HPDE6-E6E7 (cell line): ENCODE data around the gene DCST2.
A peak's percentile ranks its signal among the peaks of the same experiment; 100 is the strongest.

Experiments
- DNase-seq: peaks from one replicate; pipeline ENCODE4 v3.0.0; 2011; ENCODE audit warnings: missing footprints; ENCODE audit errors: extremely low spot score

DCST2 gene

GRCh38 chr1:155033524-155033923, at the start of gene DCST2, which contains the start of gene DCST1:
Gene DCST2 (minus strand): TSS chr1:155033781. CDS start chr1:155033701, 80 bp downstream.
Gene DCST1 (plus strand): TSS chr1:155033824. CDS start chr1:155034037, 213 bp downstream.
- DNase-seq = no peak

GRCh38 chr1:155083052-155083541, 49.5 kb upstream of the DCST2 start:
- no peak for DNase-seq

DNA sequence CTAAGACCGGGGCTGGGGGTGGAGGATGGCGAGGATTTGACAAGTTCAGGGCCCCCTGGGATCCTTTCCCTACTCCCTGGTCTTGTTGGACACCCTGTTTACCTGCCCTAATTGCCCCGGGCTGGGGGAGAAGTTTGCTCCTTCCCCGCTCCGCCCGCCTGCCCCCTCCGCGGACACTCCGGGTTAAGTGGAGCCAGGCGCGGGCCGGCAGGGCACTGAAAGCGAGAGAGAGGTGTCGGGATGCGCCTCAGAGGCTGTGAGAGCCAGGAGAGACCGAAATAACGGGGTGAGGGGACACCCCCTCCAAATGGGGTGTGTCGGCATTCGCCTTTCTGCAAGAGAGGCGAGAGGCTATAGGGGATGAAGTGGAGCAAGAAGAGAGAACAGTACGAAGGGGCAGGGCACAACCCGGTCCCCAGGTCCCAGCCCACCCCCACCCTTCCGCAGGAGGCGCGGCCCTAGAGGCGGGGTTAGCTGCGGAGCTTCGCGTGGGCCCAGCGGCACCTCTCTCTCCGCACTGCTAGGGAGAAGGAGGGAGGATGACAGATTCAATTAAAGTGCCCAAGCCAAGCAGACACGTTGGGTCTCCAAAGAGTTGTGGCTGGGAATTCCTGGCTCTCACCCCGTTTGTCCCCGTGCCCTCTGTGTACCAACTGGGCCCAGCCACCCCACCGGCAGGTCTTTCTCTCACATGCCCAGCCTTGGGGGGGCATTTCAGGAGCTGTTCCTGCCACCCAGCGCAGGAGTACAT, 48.9 kb upstream of the DCST2 start:
- no peak for DNase-seq

GRCh38 chr1:155081472-155082300, 48.1 kb upstream of the DCST2 start:
- DNase-seq = no peak

DNA sequence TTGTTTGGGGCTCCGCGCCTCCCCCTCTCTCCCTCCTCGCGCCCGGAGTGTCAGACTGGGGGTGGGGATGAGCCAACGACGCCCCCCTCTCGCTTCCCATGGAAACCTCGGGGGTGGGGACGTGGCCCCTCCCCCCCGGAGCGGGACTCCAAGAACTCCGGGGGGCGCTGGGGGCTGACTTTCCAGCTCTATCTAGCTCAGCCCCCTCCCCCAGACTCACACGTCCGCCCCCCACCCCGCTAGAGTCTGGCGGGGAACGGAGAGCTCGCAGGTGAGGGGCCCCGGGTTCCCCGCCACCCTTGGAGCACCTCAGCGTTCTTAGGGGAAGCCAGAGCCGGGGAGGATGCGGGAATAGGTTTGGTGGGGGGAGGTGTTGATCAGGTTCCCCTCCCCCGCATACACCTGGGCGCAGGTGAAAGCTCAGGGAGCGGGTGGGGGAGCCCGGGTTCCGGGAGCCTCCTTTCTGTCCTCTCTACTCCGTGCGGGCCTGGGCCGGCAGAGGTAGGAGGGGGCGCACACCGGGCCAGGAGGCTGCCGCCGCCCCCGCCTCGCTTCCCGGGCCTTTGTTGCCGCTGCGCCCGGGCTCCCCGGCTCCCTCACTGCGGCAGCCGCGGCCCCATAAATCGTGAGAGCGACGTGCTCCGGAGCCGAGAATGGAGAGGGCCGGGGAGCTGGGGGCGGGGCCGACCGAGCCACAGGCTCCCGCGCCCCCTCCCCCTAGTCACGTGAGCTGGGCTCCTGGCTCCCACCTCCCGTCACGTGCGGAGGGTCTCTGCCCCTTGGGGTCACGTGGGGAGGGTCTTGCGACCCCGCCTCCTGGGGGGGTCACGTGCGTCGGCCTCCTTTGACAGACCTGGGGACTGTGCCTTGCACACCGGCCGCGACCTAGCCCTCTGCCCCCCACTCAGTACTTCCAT, 47.0 kb upstream of the DCST2 start:
- no peak for DNase-seq

- DNase-seq = no peak
These were observed 46.1 kb upstream of the DCST2 start for GRCh38 chr1:155079487-155080311.

GRCh38 chr1:155079210-155079486, 45.6 kb upstream of the DCST2 start:
- DNase-seq = no peak

- peak; percentile 72 for DNase-seq
These were observed 45.1 kb upstream of the DCST2 start, which contains the start of gene EFNA3 for GRCh38 chr1:155078469-155079209. Gene EFNA3 (plus strand): TSS chr1:155078837. CDS start chr1:155078942, 105 bp downstream.

DNA sequence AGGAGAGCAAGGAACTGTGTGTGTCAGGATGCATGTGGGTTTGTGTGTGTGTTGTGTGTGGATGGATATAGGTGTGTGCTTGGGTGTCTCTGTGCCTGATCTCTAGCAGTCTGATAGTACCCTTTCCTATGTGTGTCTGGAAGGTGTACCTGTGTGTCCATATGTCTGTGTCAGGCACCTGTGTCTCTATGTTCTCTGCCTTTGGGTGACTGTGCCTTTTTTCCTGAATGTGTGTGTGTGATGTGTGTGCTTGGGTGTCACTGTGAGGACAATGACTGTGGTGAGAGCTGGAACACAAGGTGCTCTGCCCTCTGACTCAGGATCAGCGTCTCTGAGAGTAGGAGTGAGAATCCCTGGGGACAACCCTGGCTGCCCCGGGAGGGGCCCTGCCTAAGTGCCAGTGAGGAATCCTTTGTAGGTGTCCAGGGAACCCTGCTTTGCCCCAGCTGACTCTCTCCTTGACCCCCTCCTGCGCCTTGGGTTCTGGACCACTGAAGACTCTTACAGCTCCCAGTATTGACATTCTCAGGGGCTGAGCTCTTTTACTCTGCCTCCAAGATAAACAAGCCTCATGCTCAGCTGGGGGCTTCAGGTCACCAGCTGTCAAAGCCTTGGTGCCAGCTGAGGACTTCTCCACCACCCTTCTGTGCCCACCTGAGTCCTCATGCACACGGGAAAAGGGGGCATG, 44.3 kb upstream of the DCST2 start:
- no peak for DNase-seq

GRCh38 chr1:155077346-155077745, 43.8 kb upstream of the DCST2 start:
- DNase-seq = no peak

DNA sequence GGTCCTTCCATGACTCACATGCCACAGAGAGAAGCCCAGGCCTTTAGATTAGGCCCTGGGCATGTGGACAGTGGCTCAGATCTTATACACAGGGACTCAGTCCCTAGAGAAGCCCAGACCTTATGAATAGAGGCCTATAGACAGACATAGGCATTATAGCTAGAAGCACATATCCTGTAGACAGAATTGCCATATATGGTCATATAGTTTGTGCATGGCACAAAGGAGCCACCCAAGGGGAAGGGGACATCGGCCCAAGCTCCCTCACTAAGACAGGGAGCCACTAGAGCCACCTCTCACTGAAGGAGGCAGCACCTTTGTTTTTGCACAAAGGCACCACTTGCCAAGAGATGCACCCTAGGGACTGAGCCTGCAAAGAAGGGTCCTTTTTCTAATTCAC, 42.8 kb upstream of the DCST2 start:
- no peak for DNase-seq

- DNase-seq = no peak
These were observed 42.0 kb upstream of the DCST2 start for GRCh38 chr1:155075535-155075934.

GRCh38 chr1:155073377-155074242, 40.0 kb upstream of the DCST2 start:
- DNase-seq = no peak

GRCh38 chr1:155072531-155073289, 39.1 kb upstream of the DCST2 start:
- DNase-seq = no peak

DNA sequence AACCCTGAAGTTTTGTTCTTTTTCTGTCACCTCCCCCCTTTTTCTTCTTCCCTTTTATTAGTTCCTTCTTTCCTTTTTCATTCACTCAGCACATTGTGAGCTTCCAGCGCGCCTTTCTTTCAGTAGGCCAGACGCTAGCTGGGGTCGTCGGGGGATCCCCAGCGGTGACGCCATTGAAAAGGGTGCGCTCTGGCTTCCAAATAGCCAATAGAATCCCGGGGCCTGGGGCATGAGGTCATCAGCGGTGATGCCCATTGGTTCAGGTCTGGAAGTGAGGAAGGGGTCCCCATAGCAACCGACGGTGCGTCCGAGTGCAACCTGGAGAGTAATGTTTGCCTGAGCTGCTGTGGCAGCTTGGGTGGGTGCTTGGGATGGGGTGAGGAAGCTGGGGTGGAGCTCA, 38.1 kb upstream of the DCST2 start:
- no peak for DNase-seq

DNA sequence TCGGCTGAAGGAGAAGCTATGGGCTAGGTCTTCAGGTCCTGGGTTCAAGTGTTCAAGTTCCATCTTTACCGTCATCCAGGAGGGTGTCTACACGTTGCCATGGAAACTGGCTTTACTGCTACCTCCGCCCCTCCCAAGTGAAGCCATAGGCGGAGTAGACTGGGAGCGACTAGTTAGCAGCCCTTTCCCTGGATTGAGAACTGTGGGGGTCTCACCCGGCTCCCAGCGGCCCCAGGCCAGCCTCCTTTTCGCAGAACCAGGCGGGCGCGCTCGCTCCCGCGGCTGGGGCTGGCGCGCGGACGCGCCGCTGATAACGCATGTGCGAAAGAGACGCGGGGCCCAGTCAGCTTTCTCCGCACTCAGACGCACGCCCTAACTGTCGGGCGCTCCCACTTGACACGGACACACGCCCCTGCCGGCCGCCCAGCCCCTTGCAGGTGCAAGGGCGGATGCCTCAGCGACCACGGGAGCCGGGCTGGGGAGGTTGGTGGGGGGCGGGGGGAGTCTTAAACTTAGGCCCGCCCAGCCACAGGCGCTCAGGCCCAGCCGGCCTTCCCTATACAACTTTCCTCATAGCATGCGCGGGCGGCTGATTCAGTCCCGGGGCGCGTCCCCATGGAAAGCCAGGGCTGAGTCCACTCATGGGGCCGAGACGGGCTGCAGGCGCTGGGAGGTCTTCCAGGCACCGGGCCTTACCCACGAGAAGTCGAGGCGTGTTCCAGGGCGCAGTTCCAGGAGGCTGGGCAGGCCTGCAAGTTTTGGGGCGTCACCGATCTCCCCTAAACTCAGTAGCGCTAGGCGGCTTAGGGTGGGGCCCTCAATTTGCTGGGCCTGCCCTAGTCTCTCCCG, 37.4 kb upstream of the DCST2 start:
- DNase-seq = no peak

DNA sequence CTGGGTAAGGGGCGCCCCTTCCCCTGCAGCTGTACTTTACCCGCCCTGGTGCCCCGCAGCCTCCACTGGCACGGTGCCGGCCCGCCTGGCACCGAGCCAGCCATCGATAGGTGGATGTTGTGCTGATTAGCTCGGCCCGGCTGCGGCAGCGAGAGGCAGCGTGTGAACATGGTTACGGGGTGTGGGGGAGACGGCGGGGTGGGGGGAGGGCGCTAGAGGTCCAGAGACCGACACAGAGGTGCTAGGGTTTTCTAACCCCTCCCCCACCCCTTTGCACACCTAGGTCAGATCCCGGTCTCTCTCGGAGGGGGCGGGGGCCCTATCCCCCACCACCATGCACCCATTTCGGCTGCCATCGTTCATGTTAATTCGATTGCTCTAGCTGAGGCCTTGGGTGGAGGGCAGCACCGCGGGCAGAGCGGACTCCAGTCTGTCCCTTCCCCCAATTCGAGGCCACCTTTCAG, 36.6 kb upstream of the DCST2 start:
- no peak for DNase-seq
